Lung microvascular endothelial cell (primary cell): Measurements from ENCODE around the gene ACP1. TPM values are rescaled to one million over a fixed set of nuclear protein-coding genes. Genes with fewer than 3 reads are reported as not detected.
"Not testable (repeated sequence)": the region's sequence is repeated elsewhere in the genome, so short reads cannot be mapped to it uniquely, and the experiment has no call there.

ENCODE experiments used
- DNase-seq, 2 donors: peaks; one replicate each; pipeline versions ENCODE4 v3.0.0 to v3.0.0-alpha.2; 2010; ENCODE audit warnings: low read depth in 2 of 2
- total RNA-seq: library from RNA; depleted of rRNA; stranded (reverse); fragments of >200 nt; gene quantifications from 2 replicates; pipeline ENCODE4 v1.2.1, GENCODE V29; 2014

Gene ACP1
- total RNA-seq, 1 donor from 2014 or later, result 53.6 TPM

GRCh38 chr2:310994-311393 is 46.2 kb downstream of the ACP1 start:
- no peak for DNase-seq

DNA sequence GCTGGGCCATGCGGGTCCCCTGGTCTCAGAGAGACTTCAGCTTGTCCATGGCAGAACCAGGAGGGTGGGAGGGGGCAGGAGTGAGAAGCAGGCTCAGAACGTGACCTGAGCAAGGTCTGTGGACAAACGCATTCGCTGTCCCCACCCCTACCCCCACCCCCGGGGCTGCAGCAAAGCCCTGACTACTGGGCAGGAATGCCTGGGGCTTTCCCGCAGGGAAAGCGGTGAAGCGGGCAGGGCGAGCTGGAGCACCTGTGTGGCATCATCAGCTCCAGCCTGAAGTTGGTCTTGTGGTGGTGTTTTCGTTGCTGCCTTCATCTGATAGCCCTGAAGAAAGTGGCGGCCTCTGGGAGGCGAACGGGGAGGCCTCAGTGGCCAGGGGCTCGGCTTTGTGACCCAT is 49.2 kb downstream of the ACP1 start:
- DNase-seq, result no peak

GRCh38 chr2:314561-315336 is 50.0 kb downstream of the ACP1 start:
- DNase-seq, result no peak

DNA sequence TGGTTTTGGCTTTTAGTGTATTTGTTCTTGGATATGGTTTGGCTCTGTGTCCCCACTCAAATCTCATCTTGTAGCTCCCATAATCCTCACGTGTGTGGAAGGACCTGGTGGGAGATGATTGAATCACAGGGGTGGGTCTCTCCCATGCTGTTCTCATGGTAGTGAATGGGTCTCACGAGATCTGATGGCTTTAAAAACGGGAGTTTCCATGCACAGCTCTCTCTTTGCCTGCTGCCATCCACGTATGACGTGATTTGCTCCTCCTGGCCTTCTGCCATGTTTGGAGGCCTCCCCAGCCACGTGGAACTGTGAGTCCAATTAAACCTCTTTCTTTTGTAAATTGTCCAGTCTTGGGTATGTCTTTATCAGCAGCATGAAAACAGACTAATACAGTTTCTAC is 51.2 kb downstream of the ACP1 start:
- not testable (repeated sequence) for DNase-seq

DNA sequence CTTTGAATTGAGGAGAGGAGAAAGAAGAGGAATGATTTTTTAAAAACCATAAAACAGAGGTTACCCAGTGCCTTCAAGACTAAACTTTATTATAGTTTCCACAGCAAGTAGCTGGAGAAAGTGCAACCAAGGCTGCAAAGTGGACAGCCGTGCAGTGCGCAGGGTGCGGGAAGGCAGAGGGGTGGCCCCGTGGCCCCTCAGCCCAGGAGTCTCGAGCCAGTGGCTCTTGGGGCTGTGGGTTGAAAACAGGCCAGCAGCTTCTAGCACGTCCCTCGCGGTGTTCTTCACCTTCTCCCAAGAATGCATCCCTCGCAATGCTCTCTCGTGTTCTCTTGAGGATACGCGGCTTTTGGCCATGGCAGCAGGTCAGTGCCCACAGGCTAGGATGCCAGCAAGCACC is 51.6 kb downstream of the ACP1 start:
- DNase-seq, result no peak

DNA sequence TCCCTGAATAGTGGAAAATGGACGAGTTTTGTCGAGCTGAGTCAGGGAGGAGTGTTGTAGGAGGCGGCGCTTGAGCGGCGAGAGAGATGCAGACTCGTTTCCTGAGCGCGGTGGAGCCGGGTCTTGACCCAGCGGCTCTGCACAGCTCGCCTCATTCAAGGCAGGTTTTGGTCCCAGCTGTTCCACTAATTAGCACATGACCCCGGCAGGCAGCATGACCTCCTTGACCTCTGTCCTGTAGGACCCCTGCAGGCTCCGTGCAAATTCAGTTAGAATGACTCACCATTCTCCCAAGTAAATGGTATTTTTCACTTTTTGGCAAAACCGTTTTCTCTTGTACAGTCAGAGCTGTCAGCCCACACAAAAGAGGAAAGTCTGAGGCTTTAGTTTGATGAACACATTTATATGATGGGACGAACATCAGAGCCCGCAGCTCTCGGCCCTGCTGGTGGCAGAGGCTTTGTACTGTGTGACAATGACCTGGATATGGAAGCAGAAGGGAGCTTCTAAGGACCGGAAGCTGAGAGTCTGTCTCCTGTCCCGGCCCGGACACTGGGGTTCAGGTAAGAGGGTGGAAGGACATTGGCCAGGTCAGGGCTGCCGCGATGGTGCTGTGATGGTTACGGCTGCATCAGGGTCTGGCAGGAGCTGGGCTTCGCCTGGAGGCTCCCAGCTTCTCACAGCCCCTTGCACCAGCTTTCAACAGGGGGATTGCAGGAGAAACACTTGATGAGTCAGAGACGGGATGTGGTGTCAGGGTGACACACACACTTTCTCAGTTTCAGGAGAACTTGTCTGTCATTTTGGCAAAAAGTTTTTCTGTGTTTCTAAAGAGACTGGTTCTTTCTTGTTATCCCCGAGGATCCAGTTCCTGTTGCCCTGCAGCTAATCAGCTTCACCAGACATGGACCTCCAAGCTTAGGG is 53.0 kb downstream of the ACP1 start:
- DNase-seq, result no peak

- DNase-seq, result no peak
Observed at GRCh38 chr2:319059-319600, 54.4 kb downstream of the ACP1 start.

GRCh38 chr2:320561-320960 is 55.8 kb downstream of the ACP1 start:
- DNase-seq, result no peak

GRCh38 chr2:322326-322725 is 57.6 kb downstream of the ACP1 start:
- DNase-seq, result no peak

DNA sequence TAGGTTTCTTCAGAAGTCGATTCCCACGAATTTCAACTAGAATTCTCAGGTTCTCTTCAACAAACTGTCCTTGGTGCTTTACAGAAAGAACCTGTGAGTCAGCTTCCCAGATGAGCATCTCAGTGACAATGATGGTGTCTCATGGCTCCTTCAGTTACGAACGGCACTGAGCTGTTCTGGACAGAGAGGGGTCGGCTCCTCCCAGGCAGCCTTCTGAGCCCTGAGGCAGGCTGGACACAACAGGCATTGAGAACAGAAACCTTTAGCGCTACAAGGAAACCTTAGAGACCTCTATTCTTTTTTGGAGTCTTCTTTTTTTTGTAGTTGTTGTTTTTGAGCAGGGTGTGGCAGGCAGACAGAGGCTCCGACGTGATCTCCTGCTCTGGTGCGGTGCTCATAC is 58.3 kb downstream of the ACP1 start:
- no peak for DNase-seq

Other genes starting within 250 kb of the ACP1 start
- gene FAM110C, start 218.4 kb upstream of the ACP1 start, total RNA-seq, result under 0.01 and 0.44 TPM in 2 replicates
- gene SH3YL1, start 915 bp upstream of the ACP1 start, total RNA-seq, result 11.1 and 13.7 TPM in 2 replicates
- not detected in 2 replicates for gene ALKAL2, start 23.1 kb downstream of the ACP1 start, total RNA-seq